DOHH2 (cell line): ENCODE results near the gene ELF1.
"Not testable (repeated sequence)": the region's sequence is repeated elsewhere in the genome, so short reads cannot be mapped to it uniquely, and the experiment has no call there.

ENCODE experiments used
- CTCF ChIP-seq: fragments of 200-600 bp; sonication (generic); IDR thresholded peaks from one replicate; pipeline ENCODE4 v1.5.1; 2014; ENCODE audit warnings: antibody characterized with exemption, mild to moderate bottlenecking, low read depth, low read length; ENCODE audit not compliant: poor library complexity, severe bottlenecking
- EZH2phosphoT487 ChIP-seq: fragments of 200-600 bp; sonication (generic); IDR thresholded peaks from 2 replicates; pipeline ENCODE4 v1.6.1; 2017; ENCODE audit warnings: borderline replicate concordance, mild to moderate bottlenecking, antibody characterized with exemption, low read length, moderate library complexity, mixed read lengths

- not testable (repeated sequence) for TF ChIP-seq CTCF, EZH2phosphoT487
These were observed 17.4 kb upstream of the ELF1 start for GRCh38 chr13:41036557-41036956.
